SU-DHL-6 (cell line): ENCODE results near the gene HECW1.

Experiments
- CTCF ChIP-seq: fragments of 200-600 bp; sonication (generic); IDR thresholded peaks from one replicate; pipeline ENCODE4 v1.5.1; 2017; ENCODE audit warnings: antibody characterized with exemption, mild to moderate bottlenecking, low read length, moderate library complexity; ENCODE audit not compliant: insufficient read depth, poor library complexity, severe bottlenecking
- EZH2phosphoT487 ChIP-seq: fragments of 200-600 bp; sonication (generic), shearing (Covaris generic); conservative IDR thresholded peaks from 2 replicates; pipeline ENCODE4 v1.6.1; 2018; ENCODE audit warnings: mild to moderate bottlenecking, antibody characterized with exemption, low read length, moderate library complexity, mixed read lengths

- TF ChIP-seq CTCF (no peak), EZH2phosphoT487 (no peak)
Measured at GRCh38 chr7:43559171-43559945, 446.9 kb downstream of the HECW1 start.
